GM21390 (cell line): ENCODE data around the gene B4GALT6.
A peak's percentile ranks its signal among the peaks of the same experiment; 100 is the strongest.
"Not testable (repeated sequence)": the region's sequence is repeated elsewhere in the genome, so short reads cannot be mapped to it uniquely, and the experiment has no call there.

Experiments used
- ATAC-seq: cut with Tn5 transposase; IDR thresholded peaks from one replicate; pipeline ENCODE4 v1.9.1; 2021; ENCODE audit not compliant: unreplicated experiment

B4GALT6 gene, protein sequence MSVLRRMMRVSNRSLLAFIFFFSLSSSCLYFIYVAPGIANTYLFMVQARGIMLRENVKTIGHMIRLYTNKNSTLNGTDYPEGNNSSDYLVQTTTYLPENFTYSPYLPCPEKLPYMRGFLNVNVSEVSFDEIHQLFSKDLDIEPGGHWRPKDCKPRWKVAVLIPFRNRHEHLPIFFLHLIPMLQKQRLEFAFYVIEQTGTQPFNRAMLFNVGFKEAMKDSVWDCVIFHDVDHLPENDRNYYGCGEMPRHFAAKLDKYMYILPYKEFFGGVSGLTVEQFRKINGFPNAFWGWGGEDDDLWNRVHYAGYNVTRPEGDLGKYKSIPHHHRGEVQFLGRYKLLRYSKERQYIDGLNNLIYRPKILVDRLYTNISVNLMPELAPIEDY

GRCh38 chr18:31684279-31685096 is at the start of gene B4GALT6:
Gene B4GALT6, minus strand, starts transcription at chr18:31684581. Its CDS starts 155 bp downstream, at chr18:31684426.
- peak; percentile 41 for ATAC-seq

- no peak for ATAC-seq
These were observed 47.2 kb upstream of the B4GALT6 start for GRCh38 chr18:31731628-31732027.

DNA sequence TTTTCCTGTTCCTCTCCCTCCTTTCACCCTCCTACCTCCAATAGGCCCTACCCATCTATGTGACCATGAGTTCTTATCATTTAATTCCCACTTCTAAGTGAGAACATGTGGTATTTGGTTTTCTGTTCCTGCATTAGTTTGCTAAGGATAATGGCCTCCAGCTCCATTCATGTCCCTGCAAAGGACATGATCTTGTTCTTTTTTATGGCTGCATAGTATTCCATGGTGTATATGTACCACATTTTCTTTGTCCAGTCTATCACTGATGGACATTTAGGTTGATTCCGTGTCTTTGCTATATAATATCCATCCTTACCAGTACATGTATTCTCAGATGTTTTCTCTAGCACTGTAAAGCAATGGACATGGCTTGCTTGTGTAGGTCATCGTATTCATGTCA is 44.8 kb upstream of the B4GALT6 start:
- not testable (repeated sequence) for ATAC-seq

GRCh38 chr18:31723990-31724711 is 39.8 kb upstream of the B4GALT6 start:
- peak; percentile 50 for ATAC-seq

- no peak for ATAC-seq
These were observed 39.2 kb upstream of the B4GALT6 start for GRCh38 chr18:31723639-31723989.

GRCh38 chr18:31722369-31722957 is 38.1 kb upstream of the B4GALT6 start:
- peak; percentile 96 for ATAC-seq

- no peak for ATAC-seq
These were observed 37.2 kb upstream of the B4GALT6 start for GRCh38 chr18:31721601-31722000.

DNA sequence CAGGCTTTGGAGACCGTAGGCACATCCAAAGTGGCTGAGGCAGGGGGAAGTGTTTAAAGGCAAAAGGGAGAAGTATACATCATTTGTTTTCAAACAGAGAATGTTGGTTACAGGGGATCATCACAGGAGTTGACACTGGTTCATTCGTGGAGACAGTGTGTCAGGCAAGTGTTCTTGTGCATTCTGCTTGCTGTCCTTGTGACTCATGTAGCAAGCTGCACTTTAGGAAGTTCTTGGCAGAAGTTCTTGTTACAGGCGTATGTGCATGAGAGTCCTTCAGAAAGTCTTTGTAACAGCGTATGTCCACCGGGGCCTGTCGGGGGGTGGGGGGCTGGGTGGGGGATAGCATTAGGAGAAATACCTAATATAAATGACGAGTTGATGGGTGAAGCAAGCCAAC is 36.5 kb upstream of the B4GALT6 start:
- ATAC-seq, result no peak

DNA sequence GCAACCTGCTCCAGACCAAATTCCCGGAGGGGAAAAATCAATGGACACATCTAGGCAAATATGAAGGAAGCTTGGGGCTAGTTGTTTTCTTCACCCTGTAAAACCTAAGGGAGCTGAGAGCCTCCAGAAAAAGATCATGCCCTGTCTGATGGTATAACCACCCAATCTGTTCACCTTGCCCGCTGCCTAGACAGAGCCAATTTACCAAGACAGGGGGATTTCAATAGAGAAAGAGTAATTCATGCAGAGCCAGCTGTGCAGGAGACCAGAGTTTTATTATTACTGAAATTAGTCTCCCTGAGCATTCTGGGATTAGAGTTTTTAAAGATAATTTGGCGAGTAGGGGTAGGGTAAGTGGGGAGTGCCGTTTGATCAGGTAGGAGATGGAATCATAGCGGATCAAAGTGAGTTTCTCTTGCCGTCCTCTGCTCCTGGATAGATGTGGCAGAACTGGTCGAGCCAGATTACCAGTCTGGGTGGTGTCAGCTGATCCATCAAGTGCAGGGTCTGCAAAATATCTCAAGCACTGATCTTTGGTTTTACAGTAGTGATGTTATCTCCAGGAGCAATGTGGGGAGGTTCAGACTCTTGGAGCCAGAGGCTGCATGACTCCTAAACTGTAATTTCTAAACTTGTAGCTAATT is 35.1 kb upstream of the B4GALT6 start:
- no peak for ATAC-seq

DNA sequence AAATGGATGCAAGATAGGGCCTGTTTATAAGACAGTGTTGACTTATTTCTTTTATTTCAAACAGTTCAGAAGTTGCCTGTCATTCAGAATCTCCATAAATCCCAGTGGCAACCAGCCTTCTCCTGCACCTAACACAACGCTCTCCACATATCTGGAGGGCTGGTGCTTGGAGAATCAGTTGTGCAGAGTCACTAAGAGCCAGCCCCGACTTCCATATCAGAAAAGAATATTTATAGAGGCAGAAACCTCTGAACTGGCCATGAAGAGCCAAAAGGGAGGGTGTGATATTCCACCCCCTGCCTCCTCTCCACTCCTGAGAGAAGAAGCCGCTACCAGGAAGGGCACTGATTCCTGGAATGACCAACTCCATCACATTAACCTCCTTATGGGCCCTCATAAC is 34.0 kb upstream of the B4GALT6 start:
- no peak for ATAC-seq

GRCh38 chr18:31716362-31716761 is 32.0 kb upstream of the B4GALT6 start:
- no peak for ATAC-seq

DNA sequence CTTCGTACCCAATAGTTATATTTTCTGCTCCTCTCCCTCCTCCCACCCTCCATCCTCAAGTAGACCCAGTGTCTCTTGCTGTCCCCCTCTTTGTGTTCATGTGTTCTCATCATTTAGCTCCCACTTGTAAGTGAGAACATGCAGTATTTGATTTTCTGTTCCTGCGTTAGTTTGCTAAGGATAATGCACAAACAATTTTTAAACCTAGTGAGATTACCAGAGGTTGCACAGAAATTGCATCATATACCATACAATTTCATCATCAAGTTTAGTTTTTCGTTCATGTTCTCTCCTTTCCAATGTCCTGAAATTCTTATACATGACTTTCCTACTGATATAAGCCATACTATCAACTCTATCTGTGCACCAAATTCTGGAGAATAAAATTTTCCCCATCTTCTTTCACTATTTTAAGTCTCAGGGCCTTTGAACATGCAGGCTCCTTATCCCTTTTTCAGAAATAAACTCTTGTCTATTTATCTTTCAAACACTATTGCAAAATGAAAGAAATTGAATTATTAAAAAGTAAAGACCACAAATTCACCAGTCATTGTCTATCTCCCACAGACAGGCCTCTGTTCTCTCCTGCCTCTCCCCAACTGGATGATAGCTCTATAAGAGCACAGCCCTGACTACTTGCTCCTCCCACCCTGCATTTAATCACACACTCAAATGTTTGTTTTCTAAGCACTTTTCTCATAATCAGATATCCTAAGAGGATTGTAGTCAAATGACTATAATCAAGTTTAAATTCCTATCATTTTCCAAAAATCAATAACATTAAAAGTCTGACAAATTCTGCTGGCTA is 27.2 kb upstream of the B4GALT6 start:
- no peak for ATAC-seq

DNA sequence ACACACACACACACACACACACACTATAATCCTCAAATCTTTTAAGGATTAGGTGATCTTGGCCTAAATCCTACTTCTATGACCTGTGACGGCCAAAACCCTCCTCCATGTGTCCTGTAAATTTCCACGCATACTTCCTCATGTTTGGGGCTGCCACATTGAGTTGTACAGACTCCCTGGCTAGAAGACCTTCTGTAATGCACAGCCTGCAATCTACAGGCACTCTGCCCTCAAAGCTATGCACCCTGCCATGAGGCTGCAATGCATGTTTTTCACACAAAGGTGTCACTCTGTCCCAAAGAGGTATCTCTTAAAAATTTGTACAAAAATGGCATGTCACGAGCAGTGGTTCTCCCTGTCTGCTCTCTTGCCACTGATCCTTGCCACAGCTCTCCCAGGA is 26.4 kb upstream of the B4GALT6 start:
- no peak for ATAC-seq

DNA sequence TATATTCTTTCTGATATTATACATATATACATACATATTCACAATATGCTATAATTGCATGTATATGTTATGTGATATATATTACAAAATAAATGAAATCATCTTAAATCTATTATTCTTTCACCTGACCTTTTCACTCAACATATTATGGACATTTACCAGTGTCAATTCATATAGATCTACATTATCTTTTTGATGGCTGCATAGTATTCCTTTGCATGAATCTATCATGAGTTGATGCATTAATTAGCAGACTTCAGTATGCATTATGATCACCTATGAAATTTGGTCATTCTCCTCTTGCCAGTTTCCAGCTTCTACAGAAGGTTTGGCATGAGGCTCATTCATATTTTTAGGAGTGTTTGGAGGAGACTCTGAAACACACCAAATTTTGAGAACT is 23.4 kb upstream of the B4GALT6 start:
- no peak for ATAC-seq

- ATAC-seq, result no peak
These were observed 18.1 kb upstream of the B4GALT6 start for GRCh38 chr18:31702449-31702848.

DNA sequence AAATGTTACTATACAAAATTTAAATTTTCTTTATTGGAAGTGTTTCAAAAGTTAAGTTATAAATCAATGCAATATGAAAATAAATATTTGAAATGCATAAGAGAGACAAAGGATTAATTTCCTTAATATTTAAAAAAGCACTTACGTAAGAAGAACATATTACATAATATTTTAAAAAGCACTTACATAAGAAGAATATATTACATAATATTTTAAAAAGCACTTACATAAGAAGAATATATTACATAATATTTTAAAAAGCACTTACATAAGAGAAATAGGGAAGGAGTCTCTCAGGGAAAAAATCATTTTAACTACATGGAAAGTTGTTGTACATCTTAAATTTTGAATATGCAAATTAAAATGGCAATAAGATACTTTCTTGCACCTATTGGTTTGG is 17.4 kb upstream of the B4GALT6 start:
- no peak for ATAC-seq

DNA sequence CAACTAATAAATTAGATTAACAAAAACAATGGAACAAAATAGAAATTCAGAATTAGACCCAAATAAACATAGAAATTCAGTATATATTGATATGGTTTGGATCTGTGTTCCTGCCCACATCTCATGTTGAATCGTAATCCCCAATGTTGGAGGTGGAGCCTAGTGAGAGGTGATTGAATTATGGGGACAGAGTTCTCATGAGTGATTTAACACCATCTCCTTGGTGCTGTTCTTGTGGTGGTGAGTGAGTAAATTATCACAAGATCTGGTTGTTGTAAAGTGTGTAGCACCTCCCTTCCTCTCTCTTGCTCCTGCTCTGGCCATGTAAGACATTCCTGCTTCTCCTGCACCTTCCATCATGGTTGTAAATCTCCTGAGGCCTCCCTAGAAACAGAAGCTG is 16.6 kb upstream of the B4GALT6 start:
- ATAC-seq, result no peak

GRCh38 chr18:31697351-31698298 is 13.2 kb upstream of the B4GALT6 start:
- ATAC-seq, result no peak

GRCh38 chr18:31695989-31696388 is 11.6 kb upstream of the B4GALT6 start:
- no peak for ATAC-seq
